Kidney epithelial cell (primary cell): ENCODE results near the gene LRCH1. TPM values are rescaled to one million over a fixed set of nuclear protein-coding genes. Genes with fewer than 3 reads are reported as not detected.
"Not testable (repeated sequence)": the region's sequence is repeated elsewhere in the genome, so short reads cannot be mapped to it uniquely, and the experiment has no call there.

ENCODE experiments used
- DNase-seq: peaks from one replicate; pipeline ENCODE4 v3.0.0-alpha.2; 2010; ENCODE audit warnings: low read depth
- H3K27me3 ChIP-seq: 2 replicates; pipeline ENCODE4 v1.6.0; 2011; ENCODE audit warnings: low read length; ENCODE audit not compliant: control insufficient read depth, insufficient read depth
- H3K36me3 ChIP-seq: 2 replicates; pipeline ENCODE4 v1.5.1; 2011; ENCODE audit warnings: low read length; ENCODE audit not compliant: control insufficient read depth, insufficient read depth
- H3K4me3 ChIP-seq: 2 replicates; pipeline ENCODE4 v1.5.1; 2011; ENCODE audit warnings: low read depth, mild to moderate bottlenecking, control low read depth, low read length
- CTCF ChIP-seq: IDR thresholded peaks from 2 replicates; pipeline ENCODE4 v1.5.1; 2011; ENCODE audit warnings: mild to moderate bottlenecking, moderate library complexity, low read length, control low read depth, inconsistent platforms; ENCODE audit not compliant: insufficient read depth, poor library complexity, severe bottlenecking
- total RNA-seq: library from RNA; depleted of rRNA; stranded (reverse); fragments of >200 nt; gene quantifications from 2 replicates; pipeline ENCODE4 v1.2.3, GENCODE V29; 2015

Gene LRCH1
- total RNA-seq, 1 donor from 2014 or later, result 14.0 TPM

- DNase-seq, result no peak
- Histone ChIP-seq H3K36me3 (no peaks in the 10 kb centered on the region), H3K4me3 (no peak overlapping the region), H3K27me3 (no peaks in the 10 kb centered on the region)
- TF ChIP-seq CTCF, result no peak
These were observed 36.2 kb upstream of the LRCH1 start for GRCh38 chr13:46516599-46517338.

GRCh38 chr13:46517748-46518147 lies 35.2 kb upstream of the LRCH1 start:
- not testable (repeated sequence) for DNase-seq, H3K36me3 ChIP-seq, H3K27me3 ChIP-seq, H3K4me3 ChIP-seq

GRCh38 chr13:46519182-46519581 lies 33.8 kb upstream of the LRCH1 start:
- no peak for DNase-seq
- no peak for TF ChIP-seq CTCF
- Histone ChIP-seq H3K36me3 (no peaks in the 10 kb centered on the region), H3K4me3 (no peak overlapping the region), H3K27me3 (no peaks in the 10 kb centered on the region)

GRCh38 chr13:46520166-46520565 lies 32.8 kb upstream of the LRCH1 start:
- Histone ChIP-seq H3K27me3 (no peaks in the 10 kb centered on the region), H3K4me3 (no peak overlapping the region), H3K36me3 (no peaks in the 10 kb centered on the region)
- no peak for DNase-seq
- TF ChIP-seq CTCF, result no peak

GRCh38 chr13:46521486-46521885 lies 31.5 kb upstream of the LRCH1 start:
- Histone ChIP-seq H3K27me3 (no peaks in the 10 kb centered on the region), H3K36me3 (no peaks in the 10 kb centered on the region), H3K4me3 (no peak overlapping the region)
- TF ChIP-seq CTCF, result no peak
- DNase-seq, result no peak

GRCh38 chr13:46521921-46522747 lies 30.8 kb upstream of the LRCH1 start:
- H3K27me3 ChIP-seq, result no peaks in the 10 kb centered on the region
- TF ChIP-seq CTCF, result no peak
- H3K36me3 ChIP-seq, result no peaks in the 10 kb centered on the region
- H3K4me3 ChIP-seq, result no peak overlapping the region
- no peak for DNase-seq
